OCI-LY3 (cell line): ENCODE measurements around the gene SSRP1.

ENCODE experiments used
- CTCF ChIP-seq: fragments of 200-600, 300-600 bp; sonication (generic); IDR thresholded peaks from 2 replicates; pipeline ENCODE4 v1.5.1; 2014; ENCODE audit warnings: antibody characterized with exemption, low read length, low read depth
- EZH2phosphoT487 ChIP-seq: fragments of 200-600 bp; shearing (Covaris generic); IDR thresholded peaks from 2 replicates; pipeline ENCODE4 v1.6.1; 2018; ENCODE audit warnings: antibody characterized with exemption, mixed run types, low read depth

- TF ChIP-seq CTCF (no peak), EZH2phosphoT487 (no peak)
Observed at GRCh38 chr11:57359396-57359795, 23.7 kb upstream of the SSRP1 start.
